SK-N-SH treated with all-trans-retinoic acid at 6 μM for 48 hours (cell line): ENCODE measurements around the gene TMC6.

Experiments used
- OSR1 ChIP-seq: fragments of 250-450 bp; sonication (Bioruptor Pico); IDR thresholded peaks from 2 replicates; pipeline ENCODE4 v1.8.0; 2022; ENCODE audit warnings: moderate library complexity, mild to moderate bottlenecking, inconsistent platforms
- RARB ChIP-seq: fragments of 250-450 bp; sonication (Bioruptor Pico); IDR thresholded peaks from 2 replicates; pipeline ENCODE4 v1.8.0; 2021; ENCODE audit warnings: mild to moderate bottlenecking, moderate library complexity
- ZFP30 ChIP-seq: fragments of 450-650 bp; formaldehyde crosslinking; IDR thresholded peaks from 2 replicates; pipeline ENCODE4 v1.5.0; 2022; ENCODE audit warnings: mild to moderate bottlenecking, moderate library complexity
- TF ChIP-seq, protein P1 (sequence below): fragments of 250-450 bp; sonication (Bioruptor Pico); IDR thresholded peaks from 2 replicates; pipeline ENCODE4 v1.8.0; 2020; ENCODE audit warnings: mild to moderate bottlenecking, moderate library complexity, borderline replicate concordance

DNA sequence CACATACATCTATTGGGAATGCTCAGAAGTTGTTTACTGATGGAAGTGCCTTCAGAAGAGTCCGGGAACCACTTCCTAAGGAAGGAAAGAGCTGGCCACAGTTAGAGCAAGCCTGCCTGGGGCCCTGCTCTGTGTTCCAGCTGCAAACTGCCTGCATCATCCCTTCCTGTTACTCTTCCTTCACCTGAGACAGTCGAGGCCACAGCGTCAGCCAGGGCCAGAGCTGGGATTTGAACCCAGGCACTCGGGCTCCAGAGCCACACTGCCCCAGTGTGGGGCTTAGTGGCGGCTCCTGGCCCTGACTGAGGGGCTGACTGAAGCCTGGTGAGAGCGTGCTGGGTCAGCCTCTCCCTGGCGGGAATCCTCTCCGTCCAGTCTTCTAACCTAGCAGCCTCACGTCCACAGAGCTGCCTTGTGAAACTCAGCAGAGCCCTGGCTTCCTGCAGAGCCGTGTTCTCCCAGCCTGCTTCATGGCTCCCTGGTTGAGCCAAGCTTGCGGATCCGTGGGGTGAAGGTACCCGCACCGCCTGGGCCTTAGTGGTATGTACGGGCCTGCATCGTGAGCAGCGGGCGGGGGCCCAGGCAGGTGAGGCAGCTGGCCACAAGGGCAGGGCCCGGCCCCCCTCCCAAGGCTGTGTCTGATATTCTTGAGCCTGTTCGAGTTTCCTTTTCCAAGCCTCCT, 13.0 kb upstream of the TMC6 start:
- TF ChIP-seq, protein P1, sequence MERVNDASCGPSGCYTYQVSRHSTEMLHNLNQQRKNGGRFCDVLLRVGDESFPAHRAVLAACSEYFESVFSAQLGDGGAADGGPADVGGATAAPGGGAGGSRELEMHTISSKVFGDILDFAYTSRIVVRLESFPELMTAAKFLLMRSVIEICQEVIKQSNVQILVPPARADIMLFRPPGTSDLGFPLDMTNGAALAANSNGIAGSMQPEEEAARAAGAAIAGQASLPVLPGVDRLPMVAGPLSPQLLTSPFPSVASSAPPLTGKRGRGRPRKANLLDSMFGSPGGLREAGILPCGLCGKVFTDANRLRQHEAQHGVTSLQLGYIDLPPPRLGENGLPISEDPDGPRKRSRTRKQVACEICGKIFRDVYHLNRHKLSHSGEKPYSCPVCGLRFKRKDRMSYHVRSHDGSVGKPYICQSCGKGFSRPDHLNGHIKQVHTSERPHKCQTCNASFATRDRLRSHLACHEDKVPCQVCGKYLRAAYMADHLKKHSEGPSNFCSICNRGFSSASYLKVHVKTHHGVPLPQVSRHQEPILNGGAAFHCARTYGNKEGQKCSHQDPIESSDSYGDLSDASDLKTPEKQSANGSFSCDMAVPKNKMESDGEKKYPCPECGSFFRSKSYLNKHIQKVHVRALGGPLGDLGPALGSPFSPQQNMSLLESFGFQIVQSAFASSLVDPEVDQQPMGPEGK (CRISPR knock-in tag) = no peak
- no peak for TF ChIP-seq ZFP30 (CRISPR knock-in tag)
- TF ChIP-seq OSR1 (CRISPR knock-in tag) = no peak
- TF ChIP-seq RARB (CRISPR knock-in tag) = no peak
